HAP-1 (cell line): ENCODE data around the gene KSR1.
A peak's percentile ranks its signal among the peaks of the same experiment; 100 is the strongest.

Experiments
- DNase-seq, 2 experiments: peaks; one replicate each; pipeline ENCODE4 v3.0.0-alpha.2; 2016 to 2020; ENCODE audit warnings: low spot score in 2 of 2
- H3K27me3 ChIP-seq: fragments of 250-450 bp; sonication (Bioruptor Pico); 2 replicates; pipeline ENCODE4 v1.5.1; 2020; ENCODE audit warnings: low read depth, mild to moderate bottlenecking, moderate library complexity
- H3K36me3 ChIP-seq: fragments of 250-450 bp; sonication (Bioruptor Pico); replicated peaks from 2 replicates; pipeline ENCODE4 v1.5.1; 2020; ENCODE audit warnings: mild to moderate bottlenecking
- H3K4me1 ChIP-seq: fragments of 250-450 bp; sonication (Bioruptor Pico); 2 replicates; pipeline ENCODE4 v1.5.1; 2020; ENCODE audit warnings: mild to moderate bottlenecking
- H3K4me3 ChIP-seq: fragments of 250-450 bp; sonication (Bioruptor Pico); 2 replicates; pipeline ENCODE4 v1.5.1; 2020; ENCODE audit warnings: mild to moderate bottlenecking, moderate library complexity
- H3K9me3 ChIP-seq: fragments of 250-450 bp; sonication (Bioruptor Pico); 2 replicates; pipeline ENCODE4 v1.5.1; 2020; ENCODE audit warnings: mild to moderate bottlenecking, moderate library complexity
- in situ Hi-C: fragments of 300-500 bp; cut with MboI; formaldehyde crosslinking; loops from 3 replicates; pipeline ENCODE4 v1.14.3; 2020; ENCODE audit warnings: low sequenced_read_pairs, inconsistent platforms, mixed read lengths

The KSR1 gene

DNA sequence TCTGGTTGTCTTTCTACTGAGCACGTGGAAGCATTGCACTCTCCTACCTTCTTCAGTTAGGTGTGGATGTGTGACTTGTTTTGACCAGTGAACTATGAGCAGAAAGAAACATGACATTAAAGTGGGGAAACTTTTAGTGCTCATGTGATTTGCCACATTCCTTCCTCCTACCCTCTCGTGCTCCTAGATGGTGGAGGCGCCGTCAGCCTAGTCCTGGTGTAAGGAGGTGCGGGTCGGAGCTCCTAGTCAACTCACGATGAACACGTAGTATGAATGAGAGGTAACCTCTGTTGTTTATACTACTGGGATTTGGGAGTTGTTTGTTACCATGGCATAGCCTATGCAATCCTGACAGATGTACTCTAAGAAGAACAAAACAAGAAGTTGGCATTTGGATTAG lies 47.4 kb downstream of the KSR1 start:
- Histone ChIP-seq H3K4me3 (no peak overlapping the region), H3K36me3 (no peaks in the 10 kb centered on the region), H3K9me3 (peaks cover 2% of the 10 kb centered on the region; the same call in 1 of the 2 replicates), H3K4me1 (no peaks in the 10 kb centered on the region), H3K27me3 (no peaks in the 10 kb centered on the region)
- no peak for DNase-seq
- in situ Hi-C loops: no loop called here

DNA sequence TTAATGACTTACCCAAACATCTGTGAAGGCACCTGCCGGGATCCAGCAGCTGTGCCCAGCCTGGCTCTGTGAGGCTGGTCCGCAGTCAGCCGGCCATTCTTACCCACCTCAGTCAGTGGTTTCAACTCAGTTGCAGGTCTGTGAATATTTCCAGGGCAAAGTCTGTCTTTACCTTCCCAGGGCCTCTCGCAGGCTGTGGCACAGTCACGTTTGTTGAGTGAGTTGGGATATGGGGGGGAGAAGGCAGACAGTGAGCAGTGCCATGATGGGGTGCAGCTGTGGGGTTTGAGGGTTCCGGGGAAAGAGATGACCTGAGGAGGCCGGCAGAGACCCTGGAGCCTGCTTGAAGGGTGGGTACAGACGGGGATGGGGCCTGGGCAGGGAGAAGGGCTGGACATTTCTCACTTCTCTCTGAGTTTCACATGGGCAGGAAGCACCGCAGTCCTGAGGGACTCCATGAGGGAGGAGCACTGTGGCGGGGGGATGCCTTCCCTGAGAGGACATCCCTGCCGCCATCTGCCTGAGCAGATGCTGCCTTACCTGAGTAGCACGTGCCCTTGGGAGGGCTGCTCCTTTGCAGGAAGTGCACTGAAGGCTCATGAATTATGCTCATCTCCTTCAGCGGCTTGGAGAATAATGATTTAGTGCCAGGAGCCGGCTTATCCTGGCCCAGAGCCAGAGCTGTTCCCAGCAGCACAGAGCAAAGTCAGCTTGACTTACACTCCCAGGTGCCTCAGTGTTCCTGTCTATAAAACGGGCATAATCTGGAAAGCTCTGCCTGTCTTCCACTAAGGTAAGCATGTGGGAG lies 48.1 kb downstream of the KSR1 start:
- no peak for DNase-seq
- Histone ChIP-seq H3K4me3 (no peak overlapping the region), H3K36me3 (no peaks in the 10 kb centered on the region), H3K27me3 (no peaks in the 10 kb centered on the region), H3K4me1 (no peaks in the 10 kb centered on the region), H3K9me3 (peaks cover 2% of the 10 kb centered on the region; the same call in 1 of the 2 replicates)
- in situ Hi-C loops: no loop called here

DNA sequence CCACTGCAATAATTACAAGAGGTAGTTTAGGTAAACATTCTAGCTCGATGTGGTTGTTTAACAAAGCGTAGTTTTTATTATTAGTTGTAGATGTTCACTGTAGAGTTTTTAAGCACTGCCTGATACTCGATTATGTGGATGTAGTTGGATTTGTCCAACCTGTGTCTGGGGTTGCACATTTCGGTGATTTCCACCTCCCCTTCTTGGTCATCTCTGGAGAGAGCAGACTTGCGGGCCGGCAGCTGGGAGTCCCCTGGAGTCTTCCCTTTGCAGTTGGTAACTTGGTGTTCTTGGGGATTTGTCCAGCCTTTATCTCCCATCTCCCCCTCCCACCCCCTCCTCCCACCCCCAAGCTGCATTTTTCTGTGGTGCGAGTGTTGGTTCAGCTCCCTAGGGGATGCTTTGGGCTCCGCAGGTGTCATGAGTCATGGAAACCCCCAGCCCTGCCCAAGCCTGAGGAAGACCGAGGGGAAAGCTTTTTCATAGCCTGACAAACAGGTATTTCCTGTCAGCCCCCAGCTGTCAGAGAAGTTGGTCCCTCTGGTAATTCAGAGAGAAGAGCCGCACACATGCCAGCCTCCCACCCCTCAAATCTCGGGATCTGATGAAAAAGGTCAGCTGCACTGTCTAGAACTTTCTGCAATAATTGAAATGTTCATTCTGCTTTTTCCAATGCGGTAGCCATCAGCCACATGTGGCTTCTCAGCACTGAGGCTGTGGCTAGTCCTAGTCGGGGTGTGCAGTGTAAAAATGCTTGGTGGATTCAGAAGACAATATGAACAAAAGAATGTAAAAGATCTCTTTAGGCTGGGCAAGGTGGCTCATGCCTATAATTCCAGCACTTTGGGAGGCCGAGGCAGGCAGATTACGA lies 50.3 kb downstream of the KSR1 start:
- in situ Hi-C loops: no loop called here
- Histone ChIP-seq H3K36me3 (no peaks in the 10 kb centered on the region), H3K4me3 (no peak overlapping the region), H3K4me1 (no peaks in the 10 kb centered on the region), H3K9me3 (0 out of 2 replicates have a peak, but pooled peaks cover under 1% of the 10 kb centered on the region), H3K27me3 (no peaks in the 10 kb centered on the region)
- no peak for DNase-seq

DNA sequence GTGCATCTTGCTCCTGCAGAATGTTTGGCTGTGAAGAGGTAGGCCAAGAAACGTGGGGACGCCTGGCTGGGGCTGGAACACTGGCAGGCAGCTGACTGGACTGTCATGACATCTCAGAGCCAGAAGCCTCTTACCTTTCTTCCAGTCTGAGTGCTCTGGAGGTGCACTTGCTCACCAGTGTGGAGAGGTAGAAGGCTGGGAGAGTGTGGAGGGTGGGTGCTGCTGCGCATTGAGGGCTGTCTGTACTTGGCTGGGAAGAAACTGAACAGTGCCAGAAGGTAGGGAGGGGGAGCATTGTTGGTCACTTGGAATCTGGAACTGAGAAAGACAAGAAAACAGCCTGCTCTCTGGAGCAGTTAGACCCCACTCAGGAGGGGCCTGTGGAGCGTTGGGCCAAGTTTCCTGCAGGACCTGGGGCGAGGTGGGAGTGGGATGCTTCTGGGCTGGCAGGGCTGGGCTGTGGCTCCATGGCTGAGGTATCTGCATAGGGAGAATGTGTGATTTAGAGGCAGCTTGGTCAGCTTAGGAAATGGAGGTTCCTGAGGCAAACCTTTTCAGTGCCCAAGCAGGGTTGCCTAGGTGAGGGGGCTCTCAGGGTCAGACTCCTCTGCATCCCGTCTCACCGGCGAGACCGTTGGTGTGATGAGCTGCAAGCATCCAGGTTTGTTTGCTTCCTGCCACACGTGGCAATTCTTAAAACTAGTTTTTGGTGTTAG lies 55.1 kb downstream of the KSR1 start:
- H3K9me3 ChIP-seq: no peaks in the 10 kb centered on the region
- no peaks in the 10 kb centered on the region for H3K27me3 ChIP-seq
- H3K36me3 ChIP-seq: no peaks in the 10 kb centered on the region
- peaks cover 25% of the 10 kb centered on the region for H3K4me1 ChIP-seq
- in situ Hi-C loops: no loop called here
- DNase-seq: no peak
- no peak overlapping the region for H3K4me3 ChIP-seq

DNA sequence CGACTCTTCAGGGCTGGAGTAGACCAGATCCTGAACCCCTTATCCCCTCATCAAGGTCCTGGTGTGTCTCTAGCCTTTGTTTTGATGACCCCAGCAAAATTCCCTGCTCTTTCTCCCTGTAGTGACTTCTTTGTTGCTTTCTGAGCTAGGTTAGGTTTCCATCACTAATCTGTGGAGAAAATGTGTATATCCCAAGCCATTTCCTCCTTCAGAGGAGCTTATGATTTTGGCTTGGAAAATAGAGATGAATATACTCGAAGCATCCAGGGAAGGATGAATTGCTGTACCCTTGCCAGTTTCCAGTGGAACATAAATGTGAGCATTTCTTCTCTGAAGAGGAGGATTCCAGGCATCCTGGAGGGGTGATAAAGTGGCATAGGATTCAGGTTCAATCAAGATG lies 55.8 kb downstream of the KSR1 start:
- H3K36me3 ChIP-seq: no peaks in the 10 kb centered on the region
- H3K9me3 ChIP-seq: no peaks in the 10 kb centered on the region
- peaks cover 28% of the 10 kb centered on the region for H3K4me1 ChIP-seq
- no peaks in the 10 kb centered on the region for H3K27me3 ChIP-seq
- no peak overlapping the region for H3K4me3 ChIP-seq
- in situ Hi-C loops: no loop called here
- DNase-seq: no peak

DNA sequence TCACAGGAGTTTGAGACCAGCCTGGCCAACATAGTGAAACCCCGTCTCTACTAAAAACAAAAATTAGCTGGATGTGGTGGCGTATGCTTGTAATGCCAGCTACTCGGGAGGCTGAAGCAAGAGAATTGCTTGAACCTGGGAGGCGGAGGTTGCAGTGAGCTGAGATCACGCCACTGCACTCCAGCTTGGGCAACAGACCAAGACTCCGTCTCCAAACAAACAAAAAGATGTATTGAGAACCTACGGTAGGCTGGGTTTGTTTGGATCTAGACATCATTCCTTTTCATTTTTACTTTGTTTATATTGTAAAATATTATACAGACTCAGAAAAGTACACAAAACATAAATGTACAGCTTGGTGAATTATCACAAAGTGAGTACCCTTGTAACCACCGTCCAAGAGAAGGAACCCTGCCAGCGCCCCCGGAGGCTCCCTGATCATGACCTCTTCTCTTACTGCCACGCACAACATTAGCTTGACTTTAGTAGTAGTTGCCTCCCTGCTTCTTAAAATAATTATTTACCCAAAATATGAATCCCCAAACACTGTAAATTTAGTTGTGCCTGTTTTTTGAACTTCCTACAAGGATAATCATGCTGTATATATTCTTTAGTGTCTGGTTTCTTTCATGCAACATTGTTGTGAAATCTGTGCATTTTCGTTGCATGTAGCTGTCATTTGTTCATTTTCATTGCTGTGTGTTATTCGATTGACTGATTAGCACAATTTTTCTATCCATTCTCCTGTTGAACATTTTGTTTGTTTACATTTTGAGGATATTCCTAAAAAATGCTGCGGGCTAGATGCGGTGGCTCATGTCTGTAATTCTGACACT lies 56.5 kb downstream of the KSR1 start:
- H3K4me1 ChIP-seq: peaks cover 29% of the 10 kb centered on the region
- H3K27me3 ChIP-seq: no peaks in the 10 kb centered on the region
- no peak overlapping the region for H3K4me3 ChIP-seq
- no peak for DNase-seq
- in situ Hi-C loops: no loop called here
- no peaks in the 10 kb centered on the region for H3K36me3 ChIP-seq
- no peaks in the 10 kb centered on the region for H3K9me3 ChIP-seq

DNA sequence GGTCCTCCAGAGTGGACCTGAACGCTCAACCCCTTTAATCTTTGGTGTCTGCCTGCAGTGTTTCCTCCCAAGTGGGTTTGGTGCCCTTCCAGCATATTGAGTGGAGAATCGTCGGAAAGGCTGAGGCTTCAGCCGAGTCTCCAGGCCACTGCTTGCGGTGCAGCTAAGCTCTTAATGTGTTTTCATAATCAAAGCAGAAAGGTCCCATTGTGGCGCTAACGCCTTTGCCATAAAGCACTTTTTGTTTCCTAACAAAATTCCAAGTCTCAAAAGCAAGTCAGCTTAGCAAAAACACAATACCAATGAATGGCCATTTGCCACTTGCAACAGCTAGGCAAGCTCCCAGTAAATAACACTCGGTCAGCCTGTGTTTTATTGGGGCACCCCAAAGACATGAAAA lies 57.6 kb downstream of the KSR1 start:
- peaks cover 32% of the 10 kb centered on the region for H3K4me1 ChIP-seq
- H3K27me3 ChIP-seq: no peaks in the 10 kb centered on the region
- in situ Hi-C loops: no loop called here
- DNase-seq: peak; percentile 83 to 97
- H3K4me3 ChIP-seq: no peak overlapping the region
- no peaks in the 10 kb centered on the region for H3K9me3 ChIP-seq
- H3K36me3 ChIP-seq: no peaks in the 10 kb centered on the region

DNA sequence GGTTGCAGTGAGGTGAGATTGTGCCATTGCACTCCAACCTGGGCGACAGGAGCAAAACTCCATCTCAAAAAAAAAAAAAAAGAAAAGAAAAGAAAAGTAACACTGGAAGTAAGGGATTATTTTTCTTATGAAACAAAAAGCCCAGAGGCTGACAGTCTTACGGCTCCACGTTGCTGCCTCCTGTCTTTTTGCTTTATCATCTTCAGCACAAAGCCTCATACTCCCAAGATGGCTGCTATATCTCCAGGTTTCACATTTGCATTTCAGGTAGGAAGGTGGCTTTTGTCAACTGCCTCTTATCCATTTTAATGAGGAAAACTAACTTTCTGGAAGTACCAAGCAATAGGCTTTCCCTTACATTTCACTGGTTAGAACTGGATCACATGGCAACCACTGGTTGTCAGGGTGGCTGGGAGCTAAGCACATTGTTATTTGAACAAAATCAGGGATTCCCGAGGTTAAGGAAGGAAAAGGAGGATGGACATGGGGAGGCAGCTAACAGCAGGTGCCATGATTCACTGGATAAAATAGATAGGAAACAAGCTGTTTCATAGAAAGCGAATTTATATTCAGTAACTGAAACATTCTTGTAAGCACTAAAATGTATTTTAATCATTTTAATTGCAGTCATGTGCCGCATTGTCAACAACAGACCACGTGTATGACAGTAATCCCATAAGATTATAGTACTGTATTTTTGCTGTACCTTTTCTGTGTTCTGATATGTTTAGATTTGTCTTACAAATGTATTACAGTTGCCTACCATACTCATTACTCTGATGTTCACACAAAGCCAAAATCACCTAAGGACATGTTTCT lies 58.6 kb downstream of the KSR1 start:
- in situ Hi-C loops: no loop called here
- H3K36me3 ChIP-seq: no peaks in the 10 kb centered on the region
- no peaks in the 10 kb centered on the region for H3K9me3 ChIP-seq
- H3K4me1 ChIP-seq: peaks cover 40% of the 10 kb centered on the region
- H3K4me3 ChIP-seq: no peak overlapping the region
- no peaks in the 10 kb centered on the region for H3K27me3 ChIP-seq
- peak in 1 of 2 experiments; percentile 20 for DNase-seq

DNA sequence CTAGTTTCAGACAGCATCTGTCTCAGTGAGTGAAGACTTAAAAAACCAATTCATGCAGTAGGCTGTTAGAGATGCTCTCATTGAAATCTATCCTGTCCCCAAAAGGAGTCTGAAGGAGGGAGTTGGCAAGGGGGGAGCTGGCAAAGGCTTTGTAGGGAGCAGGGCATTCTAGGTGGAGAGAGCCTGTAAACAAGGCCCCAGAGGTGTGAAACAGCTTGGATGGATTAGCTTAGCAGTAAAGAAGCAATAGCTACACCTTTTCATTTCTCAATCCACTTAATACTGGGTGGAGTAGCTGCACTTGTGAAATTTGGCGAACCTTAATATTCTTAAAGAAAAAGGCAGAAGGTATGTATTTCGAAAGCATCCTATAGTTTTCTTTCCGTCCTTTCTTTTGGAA lies 61.8 kb downstream of the KSR1 start:
- no peak for DNase-seq

DNA sequence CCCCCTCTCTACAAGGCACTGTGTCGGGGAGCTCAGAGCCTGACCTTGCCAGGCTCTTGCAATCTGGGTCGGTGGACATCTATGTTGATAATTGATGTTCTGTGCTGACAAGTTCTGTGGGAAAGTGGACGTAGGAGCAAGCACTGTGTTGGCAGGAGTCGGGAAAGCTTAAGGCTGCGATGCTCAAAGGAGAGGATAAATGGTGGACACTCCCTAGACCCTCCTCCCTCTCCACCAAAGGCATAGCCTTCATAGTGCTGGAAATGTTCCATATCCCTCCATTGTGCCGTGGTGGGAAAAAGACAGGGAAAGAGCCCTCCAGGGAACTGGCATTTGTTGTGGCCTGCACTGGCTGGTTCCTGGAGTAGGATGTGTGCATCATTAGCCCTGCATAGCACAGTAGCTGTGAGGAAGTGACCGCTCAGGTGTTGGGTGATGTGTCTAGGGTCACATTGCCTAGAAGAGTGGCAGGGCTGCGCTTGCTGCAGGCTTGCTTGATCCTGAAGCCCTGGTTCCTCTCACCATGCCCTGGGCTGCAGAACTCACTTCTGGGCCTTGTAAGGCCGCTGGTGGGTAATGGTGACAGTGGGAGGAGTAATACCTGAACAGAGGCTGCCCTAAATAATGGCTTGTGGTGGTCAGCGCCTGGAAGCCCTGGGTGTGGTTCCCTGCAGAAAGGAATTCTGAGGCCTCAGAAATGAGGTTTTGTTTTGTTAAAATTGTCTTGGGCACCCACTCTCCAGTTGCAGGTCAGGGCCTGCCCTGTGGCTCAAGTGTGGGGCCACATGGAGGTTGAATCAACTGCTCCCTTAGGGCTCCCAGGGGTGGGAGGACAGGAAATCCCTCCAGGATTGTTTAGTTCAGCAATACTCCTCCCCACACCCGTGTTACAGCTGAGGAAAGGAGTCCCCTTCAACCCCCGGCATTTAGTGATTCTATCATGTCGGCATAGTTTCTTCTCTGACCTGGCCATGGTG lies 62.6 kb downstream of the KSR1 start:
- Histone ChIP-seq H3K27me3 (no peaks in the 10 kb centered on the region), H3K4me1 (peaks cover 46% of the 10 kb centered on the region)
- in situ Hi-C loops: no loop called here

More for the DNA sequence above, 61.8 kb downstream of the KSR1 start:
- H3K36me3 ChIP-seq: no peaks in the 10 kb centered on the region
- H3K9me3 ChIP-seq: no peaks in the 10 kb centered on the region
- H3K27me3 ChIP-seq: no peaks in the 10 kb centered on the region
- in situ Hi-C loops: no loop called here
- H3K4me3 ChIP-seq: no peak overlapping the region
- H3K4me1 ChIP-seq: peaks cover 51% of the 10 kb centered on the region

DNA sequence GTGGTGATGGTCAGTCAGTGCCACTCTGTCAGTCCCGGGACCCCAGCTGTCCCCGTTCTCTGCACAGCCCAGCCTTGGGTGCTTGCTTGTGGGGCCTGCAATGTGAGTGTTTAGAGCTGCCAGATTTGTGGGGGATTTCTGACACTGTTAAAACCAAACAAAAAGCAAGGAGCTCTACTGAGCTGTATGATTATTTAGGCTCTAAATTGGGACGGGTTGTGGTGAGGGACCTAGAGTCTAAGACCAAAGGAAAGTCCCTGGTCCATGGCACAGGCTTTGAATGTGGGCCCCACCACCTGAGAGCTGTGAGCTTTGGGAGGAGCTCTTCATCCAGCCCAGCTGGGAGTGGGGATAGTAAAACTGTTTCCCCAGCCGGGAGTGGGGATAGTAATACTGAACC lies 63.3 kb downstream of the KSR1 start:
- Histone ChIP-seq H3K9me3 (no peaks in the 10 kb centered on the region), H3K27me3 (no peaks in the 10 kb centered on the region), H3K4me3 (no peak overlapping the region), H3K4me1 (peaks cover 40% of the 10 kb centered on the region), H3K36me3 (no peaks in the 10 kb centered on the region)
- in situ Hi-C loops: no loop called here
- no peak for DNase-seq

More for the DNA sequence above, 62.6 kb downstream of the KSR1 start:
- H3K4me3 ChIP-seq: no peak overlapping the region
- H3K9me3 ChIP-seq: no peaks in the 10 kb centered on the region
- no peak for DNase-seq
- no peaks in the 10 kb centered on the region for H3K36me3 ChIP-seq
